NCI-H2107 (cell line): ENCODE measurements around the gene SOX11.
A peak's percentile ranks its signal among the peaks of the same experiment; 100 is the strongest.
"Not testable (repeated sequence)": the region's sequence is repeated elsewhere in the genome, so short reads cannot be mapped to it uniquely, and the experiment has no call there.

Experiments
- DNase-seq: peaks from one replicate; lab custom pipeline; 2025; lab: John Stamatoyannopoulos, UW

SOX11 gene

GRCh38 chr2:5691985-5692529 is at the start of gene SOX11:
TSS of gene SOX11 (plus strand) at chr2:5692384. CDS start at chr2:5692722, 338 bp downstream.
- peak; percentile 91 for DNase-seq

- DNase-seq = not testable (repeated sequence)
Measured at GRCh38 chr2:5652734-5653133, 39.5 kb upstream of the SOX11 start.

- not testable (repeated sequence) for DNase-seq
Measured at GRCh38 chr2:5653756-5654155, 38.4 kb upstream of the SOX11 start.

- DNase-seq = no peak
Measured at GRCh38 chr2:5657231-5657630, 35.0 kb upstream of the SOX11 start.

GRCh38 chr2:5660591-5660990 is 31.6 kb upstream of the SOX11 start:
- DNase-seq = no peak

- no peak for DNase-seq
Measured at GRCh38 chr2:5661362-5661761, 30.8 kb upstream of the SOX11 start.

- no peak for DNase-seq
Measured at GRCh38 chr2:5664278-5664681, 27.9 kb upstream of the SOX11 start.

- no peak for DNase-seq
Measured at GRCh38 chr2:5665066-5665465, 27.1 kb upstream of the SOX11 start.

GRCh38 chr2:5666798-5667197 is 25.4 kb upstream of the SOX11 start:
- no peak for DNase-seq

- not testable (repeated sequence) for DNase-seq
Measured at GRCh38 chr2:5667655-5668054, 24.5 kb upstream of the SOX11 start.

GRCh38 chr2:5668682-5669250 is 23.4 kb upstream of the SOX11 start:
- peak; percentile 18 for DNase-seq

- no peak for DNase-seq
Measured at GRCh38 chr2:5672749-5673144, 19.4 kb upstream of the SOX11 start.

GRCh38 chr2:5673145-5674025 is 18.8 kb upstream of the SOX11 start:
- no peak for DNase-seq

- no peak for DNase-seq
Measured at GRCh38 chr2:5674026-5674340, 18.2 kb upstream of the SOX11 start.

GRCh38 chr2:5677133-5677532 is 15.1 kb upstream of the SOX11 start:
- no peak for DNase-seq

GRCh38 chr2:5683471-5683870 is 8.7 kb upstream of the SOX11 start:
- DNase-seq = no peak

- DNase-seq = no peak
Measured at GRCh38 chr2:5685225-5685624, 7.0 kb upstream of the SOX11 start.

- no peak for DNase-seq
Measured at GRCh38 chr2:5686068-5686467, 6.1 kb upstream of the SOX11 start.

GRCh38 chr2:5686536-5686935 is 5.6 kb upstream of the SOX11 start:
- no peak for DNase-seq

GRCh38 chr2:5689750-5690149 is 2.4 kb upstream of the SOX11 start:
- DNase-seq = no peak

- DNase-seq = no peak
Measured at GRCh38 chr2:5690286-5690685, 1.9 kb upstream of the SOX11 start.

GRCh38 chr2:5690718-5691220 is 1.4 kb upstream of the SOX11 start:
- DNase-seq = no peak
